WTC11 (cell line): ENCODE data around the gene BLVRA.

Experiments
- JUN ChIP-seq: sonication (generic); formaldehyde crosslinking; IDR thresholded peaks from 2 replicates; pipeline ENCODE4 v1.8.0; 2023; ENCODE audit warnings: mild to moderate bottlenecking, missing genetic modification reagents
- SP1 ChIP-seq: sonication (generic); formaldehyde crosslinking; conservative IDR thresholded peaks from 2 replicates; pipeline ENCODE4 v1.8.1; 2022; ENCODE audit warnings: missing genetic modification reagents
- ZNF396 ChIP-seq: fragments of 250-450 bp; sonication (Bioruptor Pico); IDR thresholded peaks from 2 replicates; pipeline ENCODE4 v1.8.0; 2021; ENCODE audit warnings: mild to moderate bottlenecking, moderate library complexity, borderline replicate concordance
- TF ChIP-seq, protein P1 (sequence below): sonication (generic); formaldehyde crosslinking; IDR thresholded peaks from 2 replicates; pipeline ENCODE4 v1.8.0; 2022; ENCODE audit warnings: mild to moderate bottlenecking, missing genetic modification reagents
- TF ChIP-seq, protein P2 (sequence below): fragments of 200-600 bp; IDR thresholded peaks from 2 replicates; pipeline ENCODE4 v1.8.0; 2022; ENCODE audit warnings: antibody characterized with exemption

DNA sequence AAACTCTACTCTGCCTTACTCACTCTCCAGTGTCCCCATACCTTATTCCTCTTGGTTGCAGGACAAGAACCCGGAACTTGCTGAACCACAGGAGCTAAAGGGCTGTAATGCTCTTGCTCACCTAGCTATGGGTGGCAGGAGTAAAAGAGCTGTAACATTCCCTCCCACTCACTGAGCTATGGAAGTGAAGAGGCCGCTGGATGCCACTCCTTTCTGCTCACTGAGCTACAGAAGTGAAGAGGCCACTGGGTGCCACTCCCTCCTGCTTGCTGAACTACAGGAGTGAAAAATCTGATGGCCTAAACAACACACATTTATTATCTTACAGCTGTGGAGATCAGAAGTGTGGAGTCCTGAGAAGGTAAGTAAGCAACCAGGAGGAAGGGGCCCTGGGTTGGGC lies 93.3 kb downstream of the BLVRA start:
- TF ChIP-seq JUN (CRISPR knock-in tag) (no peak), SP1 (no peak), ZNF396 (CRISPR knock-in tag) (no peak)
- TF ChIP-seq, protein P1, sequence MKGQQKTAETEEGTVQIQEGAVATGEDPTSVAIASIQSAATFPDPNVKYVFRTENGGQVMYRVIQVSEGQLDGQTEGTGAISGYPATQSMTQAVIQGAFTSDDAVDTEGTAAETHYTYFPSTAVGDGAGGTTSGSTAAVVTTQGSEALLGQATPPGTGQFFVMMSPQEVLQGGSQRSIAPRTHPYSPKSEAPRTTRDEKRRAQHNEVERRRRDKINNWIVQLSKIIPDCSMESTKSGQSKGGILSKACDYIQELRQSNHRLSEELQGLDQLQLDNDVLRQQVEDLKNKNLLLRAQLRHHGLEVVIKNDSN (CRISPR knock-in tag): no peak
- TF ChIP-seq, protein P2, sequence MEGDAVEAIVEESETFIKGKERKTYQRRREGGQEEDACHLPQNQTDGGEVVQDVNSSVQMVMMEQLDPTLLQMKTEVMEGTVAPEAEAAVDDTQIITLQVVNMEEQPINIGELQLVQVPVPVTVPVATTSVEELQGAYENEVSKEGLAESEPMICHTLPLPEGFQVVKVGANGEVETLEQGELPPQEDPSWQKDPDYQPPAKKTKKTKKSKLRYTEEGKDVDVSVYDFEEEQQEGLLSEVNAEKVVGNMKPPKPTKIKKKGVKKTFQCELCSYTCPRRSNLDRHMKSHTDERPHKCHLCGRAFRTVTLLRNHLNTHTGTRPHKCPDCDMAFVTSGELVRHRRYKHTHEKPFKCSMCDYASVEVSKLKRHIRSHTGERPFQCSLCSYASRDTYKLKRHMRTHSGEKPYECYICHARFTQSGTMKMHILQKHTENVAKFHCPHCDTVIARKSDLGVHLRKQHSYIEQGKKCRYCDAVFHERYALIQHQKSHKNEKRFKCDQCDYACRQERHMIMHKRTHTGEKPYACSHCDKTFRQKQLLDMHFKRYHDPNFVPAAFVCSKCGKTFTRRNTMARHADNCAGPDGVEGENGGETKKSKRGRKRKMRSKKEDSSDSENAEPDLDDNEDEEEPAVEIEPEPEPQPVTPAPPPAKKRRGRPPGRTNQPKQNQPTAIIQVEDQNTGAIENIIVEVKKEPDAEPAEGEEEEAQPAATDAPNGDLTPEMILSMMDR: no peak
